ENCODE results near the gene HDAC4. TPM values are rescaled to one million over a fixed set of nuclear protein-coding genes. Genes with fewer than 3 reads are reported as not detected.

Gene HDAC4
- total RNA-seq, 2 donors from 2014 or later, result 34.1 to 39.1 TPM

- DNase-seq (ENCODE audit: low spot score in 2 of 2) (no peak), ATAC-seq (peak in 1 of 2 donors; percentile 16)
- H3K9me3 Mint-ChIP-seq, result no peaks in the 10 kb centered on the region
- H3K36me3 Mint-ChIP-seq, result peaks cover 10 to 14% of the 10 kb centered on the region in 2 donors
- no peak overlapping the region for H3K27ac Mint-ChIP-seq
These were observed 209.6 kb downstream of the HDAC4 start for GRCh38 chr2:239190921-239191885.

DNA sequence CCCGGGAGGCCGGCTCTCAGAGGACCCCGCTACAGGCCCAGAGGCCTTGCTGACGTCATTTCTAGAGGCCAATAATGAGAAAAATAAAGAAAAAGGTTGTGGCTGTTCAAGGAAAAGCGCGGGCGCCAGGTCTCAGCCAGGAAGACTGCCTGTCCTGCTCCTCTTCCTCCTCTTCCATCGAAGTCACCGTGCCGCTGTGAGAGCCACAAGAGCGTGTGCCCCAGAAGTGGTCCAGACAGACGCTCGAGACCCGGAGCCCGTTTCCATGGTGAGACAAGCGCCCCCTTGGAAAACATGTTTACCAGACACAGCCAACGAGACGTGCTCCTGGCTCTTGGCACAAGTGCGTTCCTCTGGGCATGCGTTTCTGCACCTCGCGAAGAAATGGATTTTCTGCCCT is 210.5 kb downstream of the HDAC4 start:
- H3K9me3 Mint-ChIP-seq, result no peaks in the 10 kb centered on the region
- H3K27ac Mint-ChIP-seq, result no peak overlapping the region
- H3K36me3 Mint-ChIP-seq, result peaks cover 10 to 14% of the 10 kb centered on the region in 2 donors
- no peak for ATAC-seq
- no peak for DNase-seq (ENCODE audit: low spot score in 2 of 2)

DNA sequence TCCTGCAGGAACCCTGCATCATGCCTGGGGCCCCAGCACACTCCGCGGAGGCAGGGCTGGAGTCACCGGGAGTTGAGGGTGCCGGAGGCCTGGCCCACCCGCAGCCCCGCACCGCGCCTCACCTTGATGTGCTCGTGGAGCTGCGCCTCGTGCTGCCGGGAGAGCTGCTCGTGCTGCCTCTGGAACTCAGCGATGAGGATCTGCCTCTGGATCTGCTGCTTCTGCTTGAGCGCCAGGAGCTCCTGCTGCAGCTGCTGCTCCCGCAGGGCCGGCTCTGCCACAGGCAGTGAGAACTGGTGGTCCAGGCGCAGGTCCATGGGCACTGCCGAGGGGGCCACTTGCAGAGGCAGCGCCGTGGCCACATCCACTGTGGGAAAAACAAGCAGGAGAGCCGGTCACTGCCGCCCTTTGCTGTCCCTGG is 211.1 kb downstream of the HDAC4 start:
- Mint-ChIP-seq H3K9me3 (no peaks in the 10 kb centered on the region), H3K27ac (no peak overlapping the region), H3K36me3 (peaks cover 10 to 14% of the 10 kb centered on the region in 2 donors)
- DNase-seq (ENCODE audit: low spot score in 2 of 2) (no peak), ATAC-seq (no peak)

- Mint-ChIP-seq H3K9me3 (no peaks in the 10 kb centered on the region), H3K36me3 (peaks cover 10 to 14% of the 10 kb centered on the region in 2 donors), H3K27ac (no peak overlapping the region)
- DNase-seq (ENCODE audit: low spot score in 2 of 2) (no peak), ATAC-seq (no peak)
These were observed 212.3 kb downstream of the HDAC4 start for GRCh38 chr2:239188536-239188935.

DNA sequence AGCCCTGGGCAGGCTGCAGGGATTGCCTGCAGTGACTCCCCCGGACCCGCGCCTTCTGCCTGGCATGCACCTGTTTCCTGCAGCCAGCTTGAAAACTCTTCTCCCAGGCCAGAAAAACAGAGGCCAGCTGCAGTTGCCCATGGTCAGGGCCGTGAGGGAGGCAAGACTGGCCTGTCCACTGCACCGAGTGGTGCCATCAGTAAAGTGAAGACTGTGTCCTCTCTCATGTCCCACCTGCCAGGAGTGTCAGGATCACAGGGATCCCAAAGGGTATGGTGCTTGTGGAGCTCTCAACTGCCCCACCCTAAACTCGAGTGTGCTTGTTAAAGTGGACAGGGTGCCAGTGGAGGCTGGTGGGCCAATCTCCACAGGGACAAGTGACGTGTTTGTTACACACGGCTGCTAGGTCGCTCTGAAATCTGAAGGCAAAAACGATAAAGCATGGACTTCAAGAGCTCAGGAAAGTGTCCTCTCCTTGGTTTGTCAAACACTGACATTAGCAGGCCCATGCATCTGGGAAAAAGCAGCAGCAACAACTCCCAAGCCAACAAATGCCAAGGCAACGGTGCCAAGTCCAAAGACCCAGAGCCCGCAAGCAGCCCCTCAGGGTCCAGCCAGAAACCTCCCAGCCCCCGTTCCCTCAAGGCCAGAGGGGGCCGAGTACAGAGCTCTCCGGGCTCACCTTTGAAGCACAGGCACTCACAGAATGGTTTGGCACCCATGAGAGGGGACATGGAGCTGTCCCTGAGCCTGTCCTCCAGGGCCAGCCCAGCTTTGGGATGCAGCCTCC is 213.2 kb downstream of the HDAC4 start:
- no peaks in the 10 kb centered on the region for H3K9me3 Mint-ChIP-seq
- DNase-seq (ENCODE audit: low spot score in 2 of 2) (no peak), ATAC-seq (no peak)
- peaks cover 10 to 14% of the 10 kb centered on the region in 2 donors for H3K36me3 Mint-ChIP-seq
- no peak overlapping the region for H3K27ac Mint-ChIP-seq

GRCh38 chr2:239186516-239187357 is 214.1 kb downstream of the HDAC4 start:
- ATAC-seq (no peak), DNase-seq (ENCODE audit: low spot score in 2 of 2) (no peak)
- H3K36me3 Mint-ChIP-seq, result peaks cover 10 to 14% of the 10 kb centered on the region in 2 donors
- no peak overlapping the region for H3K27ac Mint-ChIP-seq
- no peaks in the 10 kb centered on the region for H3K9me3 Mint-ChIP-seq

GRCh38 chr2:239184968-239185903 is 215.6 kb downstream of the HDAC4 start:
- DNase-seq (ENCODE audit: low spot score in 2 of 2), result no peak
- no peak overlapping the region for H3K27ac Mint-ChIP-seq
- H3K9me3 Mint-ChIP-seq, result no peaks in the 10 kb centered on the region
- H3K36me3 Mint-ChIP-seq, result peaks cover 5 to 16% of the 10 kb centered on the region in 2 donors
- ATAC-seq, result peak in 1 of 2 donors; percentile 70

DNA sequence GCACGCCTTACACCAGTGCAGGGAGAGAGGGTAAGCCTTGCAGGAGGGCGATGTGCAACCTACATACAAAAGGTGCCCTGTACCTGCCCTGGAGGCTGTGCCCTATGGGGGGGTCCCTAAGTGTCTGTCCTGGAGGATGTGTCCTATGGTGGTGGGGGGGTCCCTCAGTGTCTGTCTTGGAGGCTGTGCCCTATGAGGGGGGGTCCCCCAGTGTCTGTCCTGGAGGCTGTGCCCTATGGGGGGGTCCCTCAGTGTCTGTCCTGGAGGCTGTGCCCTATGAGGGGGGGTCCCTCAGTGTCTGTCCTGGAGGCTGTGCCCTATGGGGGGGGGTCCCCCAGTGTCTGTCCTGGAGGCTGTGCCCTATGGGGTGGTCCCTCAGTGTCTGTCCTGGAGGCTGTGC is 216.6 kb downstream of the HDAC4 start:
- Mint-ChIP-seq H3K9me3 (no peaks in the 10 kb centered on the region), H3K36me3 (peaks cover 4 to 9% of the 10 kb centered on the region in 2 donors), H3K27ac (no peak overlapping the region)
- DNase-seq (ENCODE audit: low spot score in 2 of 2) (no peak), ATAC-seq (peak in 1 of 2 donors; percentile 42)

- peaks cover 14 to 18% of the 10 kb centered on the region in 2 donors for H3K36me3 Mint-ChIP-seq
- peak overlapping the region in 1 of 2 donors; percentile 44 for H3K27ac Mint-ChIP-seq
These were observed 217.6 kb downstream of the HDAC4 start for GRCh38 chr2:239182981-239183791.

GRCh38 chr2:239181903-239182581 is 218.8 kb downstream of the HDAC4 start:
- ATAC-seq, result no peak
- H3K9me3 Mint-ChIP-seq, result peaks cover 1 to 2% of the 10 kb centered on the region in 2 donors
- no peak overlapping the region for H3K27ac Mint-ChIP-seq
- DNase-seq (ENCODE audit: low spot score in 2 of 2), result no peak
- peaks cover 23 to 29% of the 10 kb centered on the region in 2 donors for H3K36me3 Mint-ChIP-seq

More at GRCh38 chr2:239182981-239183791, 217.6 kb downstream of the HDAC4 start:
- DNase-seq (ENCODE audit: low spot score in 2 of 2) (peak in 1 of 2 donors; percentile 44), ATAC-seq (peak in 1 of 2 donors; percentile 76)
- H3K9me3 Mint-ChIP-seq, result no peaks in the 10 kb centered on the region

- peak in 1 of 2 donors; percentile 30 for DNase-seq (ENCODE audit: low spot score in 2 of 2)
- Mint-ChIP-seq H3K27ac (no peak overlapping the region), H3K36me3 (peaks cover 30 to 37% of the 10 kb centered on the region in 2 donors), H3K9me3 (peaks cover 9 to 10% of the 10 kb centered on the region in 2 donors)
- no peak for ATAC-seq
These were observed 219.5 kb downstream of the HDAC4 start for GRCh38 chr2:239181074-239181902.

GRCh38 chr2:239180526-239181073 is 220.2 kb downstream of the HDAC4 start:
- H3K36me3 Mint-ChIP-seq, result peaks cover 36 to 44% of the 10 kb centered on the region in 2 donors
- H3K27ac Mint-ChIP-seq, result peak overlapping the region in 1 of 2 donors; percentile 25
- peaks cover 10 to 11% of the 10 kb centered on the region in 2 donors for H3K9me3 Mint-ChIP-seq
- ATAC-seq (no peak), DNase-seq (ENCODE audit: low spot score in 2 of 2) (peak in 1 of 2 donors; percentile 47)

DNA sequence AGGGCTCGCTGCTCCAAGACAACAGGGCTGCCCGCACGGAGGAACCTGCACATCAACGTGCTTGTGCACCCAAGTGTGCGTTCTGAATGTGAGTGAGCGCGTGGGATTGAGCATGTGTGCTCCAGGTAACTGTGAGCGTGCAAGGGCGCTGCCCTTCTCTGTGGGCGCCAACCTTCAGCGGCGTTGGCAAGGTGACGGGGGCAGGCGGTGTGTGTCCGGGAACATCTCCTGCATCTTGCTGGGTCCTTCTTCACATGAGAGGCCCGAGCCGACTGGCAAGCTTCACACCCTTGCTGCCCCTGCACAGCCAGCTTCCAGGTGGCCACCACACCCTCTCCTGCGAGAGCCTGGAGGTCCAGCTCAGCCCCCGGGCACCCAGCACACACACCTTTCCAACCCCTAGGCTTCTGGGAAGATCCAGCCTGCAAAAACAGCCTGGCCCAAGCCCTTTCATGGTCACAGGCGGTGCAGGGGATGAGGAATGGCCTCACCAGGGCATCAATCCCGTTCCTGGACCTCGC is 220.9 kb downstream of the HDAC4 start:
- DNase-seq (ENCODE audit: low spot score in 2 of 2), result peak in 1 of 2 donors; percentile 25
- Mint-ChIP-seq H3K36me3 (peaks cover 43 to 50% of the 10 kb centered on the region in 2 donors), H3K9me3 (peaks cover 10 to 11% of the 10 kb centered on the region in 2 donors), H3K27ac (no peak overlapping the region)
- no peak for ATAC-seq

All from activated naive CD4-positive, alpha-beta T cell treated with anti-CD3 and anti-CD28 coated beads, Interleukin-2, amount 50 U/mL, for 72 hours (primary cell).